ENCODE measurements around the gene ATP6V0A4. TPM values are rescaled to one million over a fixed set of nuclear protein-coding genes. Genes with fewer than 3 reads are reported as not detected.

Gene ATP6V0A4
- total RNA-seq, 2 donors from 2014 or later, result not detected

- Histone ChIP-seq H3K27ac (no peak overlapping the region), H3K27me3 (no peaks in the 10 kb centered on the region), H3K4me1 (no peaks in the 10 kb centered on the region), H3K4me3 (no peak overlapping the region), H3K36me3 (replicated peaks in 1 of 2; ENCODE audit: insufficient read depth in 1 of 2, low read depth in 2 of 2) (no peaks in the 10 kb centered on the region), H3K9me3 (no peaks in the 10 kb centered on the region)
- WGBS, 2 donors, result 59 to 63% methylated on average over 4 of the region's 4 CpGs
- ATAC-seq (no peak), DNase-seq (no peak)
- intact Hi-C loops (cut with DNase I), result no loop called here
- no peak for TF ChIP-seq CTCF (IDR thresholded peaks at IDR 0.05)
- no peak for TF ChIP-seq POLR2A (IDR thresholded peaks at IDR 0.05)
These were observed 51.9 kb downstream of the ATP6V0A4 start for GRCh38 chr7:138746073-138746472.

- TF ChIP-seq POLR2A (IDR thresholded peaks at IDR 0.05), result no peak
- TF ChIP-seq CTCF (IDR thresholded peaks at IDR 0.05), result no peak
- no peaks in the 10 kb centered on the region for H3K27me3 ChIP-seq
- H3K4me1 ChIP-seq, result no peaks in the 10 kb centered on the region
- no peak overlapping the region for H3K4me3 ChIP-seq
- no peaks in the 10 kb centered on the region for H3K36me3 ChIP-seq (replicated peaks in 1 of 2; ENCODE audit: insufficient read depth in 1 of 2, low read depth in 2 of 2)
- WGBS, 2 donors, result 85 to 89% methylated on average over 7 of the region's 7 CpGs
- H3K9me3 ChIP-seq, result no peaks in the 10 kb centered on the region
- ATAC-seq, result no peak
- intact Hi-C loops (cut with DNase I), result no loop called here
- no peak overlapping the region for H3K27ac ChIP-seq
- no peak for DNase-seq
These were observed 52.8 kb downstream of the ATP6V0A4 start for GRCh38 chr7:138745189-138745588.

- no peak for TF ChIP-seq POLR2A (IDR thresholded peaks at IDR 0.05)
- 83 to 92% methylated on average over 5 of the region's 5 CpGs for WGBS, 2 donors
These were observed 56.6 kb downstream of the ATP6V0A4 start for GRCh38 chr7:138741453-138741735.

GRCh38 chr7:138739859-138740258 is 58.1 kb downstream of the ATP6V0A4 start:
- Histone ChIP-seq H3K36me3 (replicated peaks in 1 of 2; ENCODE audit: insufficient read depth in 1 of 2, low read depth in 2 of 2) (no peaks in the 10 kb centered on the region), H3K27me3 (no peaks in the 10 kb centered on the region), H3K4me1 (no peaks in the 10 kb centered on the region), H3K4me3 (no peak overlapping the region), H3K9me3 (no peaks in the 10 kb centered on the region), H3K27ac (no peak overlapping the region)
- DNase-seq (no peak), ATAC-seq (no peak)
- WGBS, 2 donors, result 67 to 85% methylated on average over 1 of the region's 1 CpG
- intact Hi-C loops (cut with DNase I), result loop anchor here (5.0 kb wide), 1 partner anchor 578 kb away; no protein-coding TSS in a partner anchor
- no peak for TF ChIP-seq POLR2A (IDR thresholded peaks at IDR 0.05)

More at GRCh38 chr7:138741453-138741735, 56.6 kb downstream of the ATP6V0A4 start:
- Histone ChIP-seq H3K4me1 (no peaks in the 10 kb centered on the region), H3K27ac (no peak overlapping the region), H3K36me3 (replicated peaks in 1 of 2; ENCODE audit: insufficient read depth in 1 of 2, low read depth in 2 of 2) (no peaks in the 10 kb centered on the region), H3K9me3 (no peaks in the 10 kb centered on the region), H3K27me3 (no peaks in the 10 kb centered on the region), H3K4me3 (no peak overlapping the region)
- intact Hi-C loops (cut with DNase I), result loop anchor here (5.0 kb wide), 1 partner anchor 579 kb away; no protein-coding TSS in a partner anchor
- ATAC-seq (no peak), DNase-seq (no peak)

- Histone ChIP-seq H3K4me3 (no peak overlapping the region), H3K27me3 (no peaks in the 10 kb centered on the region), H3K4me1 (no peaks in the 10 kb centered on the region), H3K27ac (no peak overlapping the region), H3K9me3 (no peaks in the 10 kb centered on the region), H3K36me3 (replicated peaks in 1 of 2; ENCODE audit: insufficient read depth in 1 of 2, low read depth in 2 of 2) (no peaks in the 10 kb centered on the region)
- TF ChIP-seq CTCF (IDR thresholded peaks at IDR 0.05), result peak; percentile 76 to 93 (median 90)
- TF ChIP-seq POLR2A (IDR thresholded peaks at IDR 0.05), result no peak
- intact Hi-C loops (cut with DNase I), result no loop called here
- ATAC-seq, result peak; percentile 85
- DNase-seq, result peak; percentile 84 to 92 (median 88)
- WGBS, 2 donors, result 18 to 20% methylated on average over 14 of the region's 14 CpGs
These were observed 59.3 kb downstream of the ATP6V0A4 start for GRCh38 chr7:138738551-138739335.

- intact Hi-C loops (cut with DNase I), result no loop called here
- DNase-seq, result no peak
These were observed 59.9 kb downstream of the ATP6V0A4 start for GRCh38 chr7:138738114-138738513.

More at GRCh38 chr7:138738114-138738513, 59.9 kb downstream of the ATP6V0A4 start:
- no peaks in the 10 kb centered on the region for H3K9me3 ChIP-seq
- no peak overlapping the region for H3K4me3 ChIP-seq
- no peaks in the 10 kb centered on the region for H3K4me1 ChIP-seq
- H3K27me3 ChIP-seq, result no peaks in the 10 kb centered on the region
- no peak for ATAC-seq
- H3K27ac ChIP-seq, result no peak overlapping the region
- 50 to 54% methylated on average over 3 of the region's 3 CpGs for WGBS, 2 donors
- H3K36me3 ChIP-seq (replicated peaks in 1 of 2; ENCODE audit: insufficient read depth in 1 of 2, low read depth in 2 of 2), result no peaks in the 10 kb centered on the region
- TF ChIP-seq POLR2A (IDR thresholded peaks at IDR 0.05) (no peak), CTCF (IDR thresholded peaks at IDR 0.05) (no peak)
